IPS-15b (cell line): ENCODE data around the gene CRYBG3.

ENCODE experiments used
- H3K27me3 ChIP-seq: one replicate; pipeline ENCODE4 v1.6.1; 2013; ENCODE audit warnings: low read length; ENCODE audit not compliant: control insufficient read depth, insufficient read depth
- H3K36me3 ChIP-seq: one replicate; pipeline ENCODE4 v1.6.1; 2013; ENCODE audit warnings: low read length; ENCODE audit not compliant: control insufficient read depth, insufficient read depth
- H3K4me1 ChIP-seq: one replicate; pipeline ENCODE4 v1.6.1; 2013; ENCODE audit warnings: mild to moderate bottlenecking, low read length; ENCODE audit not compliant: control insufficient read depth, insufficient read depth
- H3K4me3 ChIP-seq: one replicate; pipeline ENCODE4 v1.5.1; 2013; ENCODE audit warnings: low read depth, low read length
- H3K9ac ChIP-seq: one replicate; pipeline ENCODE4 v1.6.1; 2013; ENCODE audit warnings: low read depth, mild to moderate bottlenecking, low read length
- H3K9me3 ChIP-seq: one replicate; pipeline ENCODE4 v1.6.1; 2013; ENCODE audit warnings: mild to moderate bottlenecking, low read length; ENCODE audit not compliant: control insufficient read depth, insufficient read depth

The CRYBG3 gene

DNA sequence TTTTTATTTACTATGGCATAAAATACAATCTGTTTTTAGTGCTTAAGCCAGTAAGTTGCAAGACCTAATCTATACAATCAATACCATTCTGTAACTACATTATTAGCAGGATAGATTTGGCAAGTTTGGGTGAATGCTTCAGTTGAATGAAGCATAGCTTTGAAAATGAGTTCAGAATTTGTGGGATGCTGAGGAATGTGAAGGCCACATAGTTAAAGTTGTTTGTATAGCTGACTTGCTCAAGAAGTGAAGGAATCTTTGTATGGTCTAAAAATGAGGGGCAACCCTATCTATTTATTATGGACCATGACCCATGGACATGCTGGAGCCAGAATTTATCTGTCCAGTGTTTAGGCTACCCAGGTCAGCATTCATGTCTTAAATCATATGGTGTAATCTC is 58.5 kb downstream of the CRYBG3 start:
- H3K9ac ChIP-seq, result no peak overlapping the region
- H3K27me3 ChIP-seq, result no peaks in the 10 kb centered on the region
- no peaks in the 10 kb centered on the region for H3K4me1 ChIP-seq
- no peaks in the 10 kb centered on the region for H3K9me3 ChIP-seq
- no peak overlapping the region for H3K4me3 ChIP-seq
- no peaks in the 10 kb centered on the region for H3K36me3 ChIP-seq

DNA sequence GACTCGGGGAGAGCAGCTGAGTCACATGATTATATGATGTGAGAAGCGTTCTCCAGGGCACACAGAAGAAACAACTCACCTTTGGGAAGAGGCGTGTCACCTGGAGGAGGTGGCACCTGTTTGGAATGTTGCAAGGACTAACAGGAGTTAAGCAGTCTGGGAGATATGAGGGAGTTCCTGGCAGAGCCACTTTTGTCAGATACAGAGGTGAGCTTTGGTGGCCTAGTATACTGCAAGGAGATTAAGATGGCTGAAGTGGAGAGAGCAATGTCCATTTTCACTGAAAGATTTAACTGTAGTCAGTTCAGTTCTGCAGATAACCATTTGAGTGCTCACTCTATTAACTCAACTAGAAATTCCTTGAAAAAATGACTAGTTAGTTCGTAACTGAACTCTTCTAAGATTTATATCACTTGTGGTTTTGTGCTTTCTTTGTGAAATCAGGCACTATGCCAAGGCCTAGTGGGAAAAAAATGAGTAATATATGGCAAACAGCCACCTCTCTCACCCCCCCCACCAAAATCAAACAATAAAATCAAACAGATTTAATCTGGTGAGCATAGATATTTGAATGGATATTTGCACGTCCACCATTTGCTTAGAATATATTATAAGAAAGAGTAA is 61.3 kb downstream of the CRYBG3 start:
- no peak overlapping the region for H3K4me3 ChIP-seq
- H3K9ac ChIP-seq, result no peak overlapping the region
- no peaks in the 10 kb centered on the region for H3K9me3 ChIP-seq
- H3K27me3 ChIP-seq, result no peaks in the 10 kb centered on the region
- no peaks in the 10 kb centered on the region for H3K36me3 ChIP-seq
- H3K4me1 ChIP-seq, result no peaks in the 10 kb centered on the region

DNA sequence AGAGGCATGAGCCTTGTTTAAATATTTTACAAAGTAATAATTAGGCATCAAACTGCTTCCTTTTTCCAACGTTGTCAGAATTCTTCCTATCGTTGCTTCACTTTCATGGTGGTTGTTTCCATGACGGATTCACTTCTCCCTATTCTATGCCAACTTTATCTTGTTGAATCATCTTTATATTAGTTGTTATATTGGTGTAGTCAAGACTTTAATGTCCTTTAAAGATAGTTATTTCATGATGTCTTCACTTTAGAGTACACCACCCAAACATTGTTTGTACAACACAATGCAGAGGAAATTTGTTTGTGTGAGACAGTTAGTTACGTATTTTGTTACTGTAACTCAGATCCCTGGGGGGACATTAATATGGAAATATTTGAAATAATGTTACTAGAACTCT is 61.9 kb downstream of the CRYBG3 start:
- Histone ChIP-seq H3K27me3 (no peaks in the 10 kb centered on the region), H3K9ac (no peak overlapping the region)

DNA sequence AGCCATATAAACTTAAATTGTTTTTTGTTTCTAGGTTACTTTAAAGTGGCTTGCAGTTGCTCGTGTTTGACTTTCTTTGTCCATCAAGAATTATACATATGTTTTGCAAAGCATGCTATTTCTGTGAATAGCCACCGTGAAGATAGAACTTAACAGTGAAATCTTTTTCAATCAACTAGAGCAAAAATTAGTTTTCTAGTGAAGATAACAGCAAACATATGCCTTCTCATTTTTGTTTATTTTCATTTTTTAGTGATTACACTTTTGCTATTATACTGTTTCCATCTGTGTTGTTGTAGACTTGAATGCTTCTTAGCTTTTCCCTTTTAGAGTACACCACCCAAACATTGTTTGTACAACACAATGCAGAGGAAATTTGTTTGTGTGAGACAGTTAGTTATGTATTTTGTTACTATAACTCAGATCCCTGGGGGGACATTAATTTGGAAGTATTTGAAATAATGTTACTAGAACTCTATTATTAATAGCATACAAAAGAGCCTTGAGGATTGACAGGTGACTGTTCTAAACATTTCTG is 62.8 kb downstream of the CRYBG3 start:
- Histone ChIP-seq H3K4me3 (no peak overlapping the region), H3K9me3 (no peaks in the 10 kb centered on the region), H3K4me1 (no peaks in the 10 kb centered on the region), H3K36me3 (no peaks in the 10 kb centered on the region), H3K27me3 (no peaks in the 10 kb centered on the region), H3K9ac (no peak overlapping the region)

More for the DNA sequence above, 61.9 kb downstream of the CRYBG3 start:
- Histone ChIP-seq H3K4me1 (no peaks in the 10 kb centered on the region), H3K36me3 (no peaks in the 10 kb centered on the region), H3K4me3 (no peak overlapping the region), H3K9me3 (no peaks in the 10 kb centered on the region)

DNA sequence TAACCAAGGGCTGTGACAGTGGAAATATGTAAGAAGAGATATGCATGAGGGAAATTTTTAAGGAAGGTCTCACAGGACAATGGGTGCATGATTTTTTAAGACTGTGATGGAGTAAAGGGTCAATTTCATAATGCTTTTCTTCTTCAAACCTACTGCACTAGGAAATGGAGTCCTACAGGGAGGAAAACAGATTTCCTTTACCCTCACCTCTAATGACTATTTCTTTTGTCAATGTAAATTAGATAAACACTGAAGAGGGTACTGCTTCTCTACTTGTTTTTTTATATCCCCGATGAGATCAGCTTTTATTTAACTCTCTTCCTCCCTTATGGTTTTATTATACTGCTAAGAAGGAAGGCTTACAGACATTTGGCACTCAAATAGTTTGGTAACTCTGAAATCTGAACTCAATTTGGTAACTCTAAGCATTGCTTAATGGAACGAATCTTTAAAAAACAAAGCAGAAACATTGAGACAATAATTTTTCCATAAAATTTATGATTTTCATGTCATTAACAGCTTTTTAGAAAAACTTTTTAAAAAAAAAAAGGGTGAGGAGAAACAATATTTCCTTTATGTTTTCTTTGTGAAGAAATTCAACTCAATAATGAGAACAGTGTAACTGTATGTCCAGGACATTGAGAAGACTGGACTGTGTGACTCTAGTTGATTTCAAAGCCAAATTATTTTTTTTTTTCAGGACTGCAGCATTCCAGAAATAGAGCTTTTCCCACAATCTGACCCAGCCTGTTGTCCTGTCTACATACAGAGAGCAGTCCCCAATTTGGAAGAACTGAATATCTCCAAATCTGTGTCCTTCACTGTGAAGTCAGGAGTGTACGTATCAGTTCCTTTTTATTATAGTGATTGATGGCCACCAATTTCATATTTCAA is 64.4 kb downstream of the CRYBG3 start:
- Histone ChIP-seq H3K4me3 (no peak overlapping the region), H3K9me3 (no peaks in the 10 kb centered on the region), H3K36me3 (no peaks in the 10 kb centered on the region), H3K27me3 (no peaks in the 10 kb centered on the region), H3K4me1 (no peaks in the 10 kb centered on the region), H3K9ac (no peak overlapping the region)

DNA sequence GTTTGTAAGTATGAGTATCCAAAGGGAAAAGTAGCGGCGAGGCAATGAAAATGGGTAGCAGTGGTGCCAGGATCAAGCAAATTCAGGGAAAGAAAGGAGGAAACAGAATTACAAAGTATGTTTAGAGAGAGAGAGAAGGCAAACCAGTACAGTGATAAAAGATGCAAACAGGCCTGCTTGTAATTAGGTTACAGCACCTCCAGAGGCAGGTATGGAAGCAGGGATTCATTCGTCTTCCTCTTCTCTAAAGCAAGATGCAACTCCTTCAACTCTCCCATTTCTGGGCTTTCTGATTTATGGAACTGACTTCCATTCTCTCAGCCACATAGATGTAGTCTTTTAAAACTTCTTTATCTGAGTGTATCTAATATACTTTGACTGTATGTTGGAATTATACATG is 68.0 kb downstream of the CRYBG3 start:
- Histone ChIP-seq H3K4me1 (peaks cover 4% of the 10 kb centered on the region), H3K9ac (no peak overlapping the region), H3K4me3 (no peak overlapping the region), H3K9me3 (no peaks in the 10 kb centered on the region), H3K27me3 (no peaks in the 10 kb centered on the region), H3K36me3 (no peaks in the 10 kb centered on the region)

DNA sequence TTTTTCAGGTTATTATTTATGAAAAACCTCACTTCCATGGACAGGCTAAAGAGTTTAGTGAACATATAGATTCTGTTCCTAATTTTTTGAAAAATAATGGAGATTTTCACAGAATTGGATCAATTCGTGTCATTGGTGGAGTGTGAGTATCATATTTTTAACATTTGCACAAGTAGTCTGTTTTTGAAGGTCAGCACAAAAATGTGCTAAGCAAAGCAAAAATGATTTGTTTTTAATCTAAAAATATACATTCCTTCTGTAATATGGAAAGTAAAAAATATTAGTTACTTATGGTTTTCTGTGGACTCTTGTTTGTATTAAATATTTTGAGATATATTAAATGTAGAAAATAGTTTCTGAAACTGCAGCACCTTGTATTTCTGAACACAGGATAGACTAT is 71.0 kb downstream of the CRYBG3 start:
- no peaks in the 10 kb centered on the region for H3K27me3 ChIP-seq
- H3K9me3 ChIP-seq, result no peaks in the 10 kb centered on the region
- H3K4me1 ChIP-seq, result peaks cover 20% of the 10 kb centered on the region

DNA sequence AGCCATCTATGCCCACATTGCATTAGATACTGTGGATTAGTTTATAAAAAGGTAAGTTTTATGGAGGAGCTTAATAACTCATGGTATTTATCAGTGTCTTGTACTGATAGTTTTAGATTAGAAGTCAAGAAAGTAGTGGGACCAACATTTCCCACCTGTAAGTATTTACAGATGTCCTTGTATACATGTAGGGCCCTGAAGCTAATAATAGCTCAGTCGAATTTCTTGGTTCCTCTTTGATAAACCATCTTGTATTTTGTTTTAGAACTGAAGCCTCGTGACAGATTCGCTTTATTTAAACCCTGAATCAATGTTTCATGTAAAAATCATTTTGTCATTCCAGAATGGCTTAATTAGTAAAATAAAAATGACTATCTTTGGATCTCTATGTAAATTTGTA is 73.4 kb downstream of the CRYBG3 start:
- Histone ChIP-seq H3K4me1 (peaks cover 20% of the 10 kb centered on the region), H3K36me3 (no peaks in the 10 kb centered on the region), H3K9me3 (no peaks in the 10 kb centered on the region), H3K9ac (no peak overlapping the region), H3K27me3 (no peaks in the 10 kb centered on the region), H3K4me3 (no peak overlapping the region)

More for the DNA sequence above, 71.0 kb downstream of the CRYBG3 start:
- no peak overlapping the region for H3K4me3 ChIP-seq
- H3K36me3 ChIP-seq, result no peaks in the 10 kb centered on the region
- no peak overlapping the region for H3K9ac ChIP-seq

DNA sequence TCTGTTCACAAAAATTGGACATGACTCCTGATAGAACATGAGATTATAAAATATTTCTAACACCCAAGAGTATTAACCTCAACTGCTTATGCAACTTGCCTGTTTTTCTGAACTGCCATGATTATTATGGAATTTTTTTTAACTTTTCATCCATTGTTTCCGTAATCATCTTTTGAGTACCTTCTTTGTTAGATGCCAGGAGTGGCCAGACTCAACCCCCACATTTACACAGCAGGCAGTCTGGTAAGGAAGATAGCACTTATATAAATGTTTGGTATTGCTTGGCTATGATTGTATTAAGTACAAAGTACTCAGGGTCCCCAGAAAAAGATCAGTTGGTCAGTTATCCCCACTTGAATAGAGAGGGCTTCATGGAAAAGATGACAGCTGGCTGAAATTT is 74.3 kb downstream of the CRYBG3 start:
- Histone ChIP-seq H3K4me3 (no peak overlapping the region), H3K27me3 (no peaks in the 10 kb centered on the region), H3K9ac (no peak overlapping the region), H3K36me3 (no peaks in the 10 kb centered on the region), H3K4me1 (peaks cover 20% of the 10 kb centered on the region), H3K9me3 (no peaks in the 10 kb centered on the region)

DNA sequence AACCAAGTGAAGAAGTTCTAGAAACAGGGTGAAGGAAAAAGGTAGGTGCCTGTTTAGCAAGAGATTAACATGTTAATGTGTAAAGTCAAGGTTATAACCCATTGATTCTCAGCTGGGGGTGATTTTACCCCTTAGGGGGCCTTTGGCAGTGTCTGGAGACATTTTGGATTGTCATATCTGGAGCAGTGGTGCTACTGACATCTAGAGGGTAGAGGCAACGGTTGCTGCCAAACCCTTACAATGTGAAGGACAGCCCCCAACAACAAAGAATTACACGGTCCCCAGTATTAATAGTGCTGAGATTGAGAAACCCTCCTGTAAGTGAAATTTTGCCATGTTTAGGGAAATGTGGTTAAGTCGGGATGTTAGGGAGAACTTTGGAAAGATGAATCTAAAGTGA is 74.7 kb downstream of the CRYBG3 start:
- no peaks in the 10 kb centered on the region for H3K36me3 ChIP-seq
- no peak overlapping the region for H3K9ac ChIP-seq
- no peaks in the 10 kb centered on the region for H3K9me3 ChIP-seq
- H3K4me1 ChIP-seq, result peaks cover 20% of the 10 kb centered on the region
- no peak overlapping the region for H3K4me3 ChIP-seq
- H3K27me3 ChIP-seq, result no peaks in the 10 kb centered on the region

DNA sequence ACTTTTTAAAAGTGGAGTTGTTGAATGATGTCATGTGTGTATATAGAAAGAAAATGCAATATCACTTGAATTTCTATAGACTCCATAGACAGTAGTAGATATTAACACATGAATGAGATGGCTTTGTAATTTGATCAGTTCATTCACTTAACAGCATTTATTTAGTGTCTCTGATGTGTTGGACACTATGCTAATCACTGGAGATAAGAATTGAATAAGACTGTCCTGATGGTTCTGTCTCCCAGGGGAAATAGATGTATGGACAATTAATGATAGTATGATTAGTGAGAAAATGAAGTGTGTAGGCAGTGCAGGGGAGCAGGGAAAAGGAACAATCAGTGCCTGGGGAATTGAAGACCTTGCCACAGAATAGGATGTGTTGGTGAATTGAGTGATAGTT is 77.5 kb downstream of the CRYBG3 start:
- H3K4me1 ChIP-seq, result peaks cover 17% of the 10 kb centered on the region
- no peaks in the 10 kb centered on the region for H3K36me3 ChIP-seq
- H3K27me3 ChIP-seq, result no peaks in the 10 kb centered on the region
- H3K4me3 ChIP-seq, result no peak overlapping the region
- H3K9me3 ChIP-seq, result no peaks in the 10 kb centered on the region
- no peak overlapping the region for H3K9ac ChIP-seq
